ENCODE data around the gene PPIL1. TPM values are rescaled to one million over a fixed set of nuclear protein-coding genes. Genes with fewer than 3 reads are reported as not detected.

Gene PPIL1
- total RNA-seq, 2 experiments from 2014 or later: 34.5 to 35.6 TPM

GRCh38 chr6:36917541-36918193, 43.1 kb upstream of the PPIL1 start:
- POLR2A ChIA-PET: interaction anchor here (1.0 kb wide), 1 partner anchor 10 kb away, joined by 3 read pairs; no protein-coding TSS in a partner anchor
- no peak overlapping the region for H3K27ac Mint-ChIP-seq
- intact Hi-C loops (cut with micrococcal nuclease): no loop called here
- ATAC-seq (no peak), DNase-seq (no peak)
- CTCF ChIA-PET: interaction anchor here (1.2 kb wide), 1 partner anchor 100 kb away, joined by 3 read pairs; no protein-coding TSS in a partner anchor
- peaks cover 30% of the 10 kb centered on the region for H3K4me1 Mint-ChIP-seq (ENCODE audit: low read depth)
- no peak for TF ChIP-seq CTCF (IDR thresholded peaks at IDR 0.05)
- H3K36me3 Mint-ChIP-seq (ENCODE audit: low read depth): peaks cover 27% of the 10 kb centered on the region
- H3K4me3 Mint-ChIP-seq: no peak overlapping the region
- no peaks in the 10 kb centered on the region for H3K27me3 Mint-ChIP-seq
- no peaks in the 10 kb centered on the region for H3K9me3 Mint-ChIP-seq

DNA sequence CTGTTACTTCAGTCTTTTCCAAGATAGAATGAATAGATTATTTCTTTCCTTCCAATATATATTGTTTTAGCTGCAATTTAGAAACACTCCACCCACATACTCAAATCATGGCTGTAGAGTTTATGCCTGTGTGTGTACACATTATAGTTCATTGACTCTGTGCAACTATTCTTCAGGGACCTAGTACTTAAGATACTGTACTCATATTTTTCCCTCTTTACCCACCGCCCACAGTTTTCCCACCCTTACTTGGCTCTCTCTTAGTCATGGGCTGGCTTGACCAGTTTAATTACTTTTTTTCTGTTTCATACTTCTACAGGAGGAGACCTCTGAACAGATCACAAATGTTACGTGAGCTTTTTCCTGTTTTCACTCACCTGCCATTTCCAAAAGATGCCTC, 41.5 kb upstream of the PPIL1 start:
- Mint-ChIP-seq H3K36me3 (ENCODE audit: low read depth) (peaks cover 24% of the 10 kb centered on the region), H3K9me3 (no peaks in the 10 kb centered on the region)
- intact Hi-C loops (cut with micrococcal nuclease): no loop called here

DNA sequence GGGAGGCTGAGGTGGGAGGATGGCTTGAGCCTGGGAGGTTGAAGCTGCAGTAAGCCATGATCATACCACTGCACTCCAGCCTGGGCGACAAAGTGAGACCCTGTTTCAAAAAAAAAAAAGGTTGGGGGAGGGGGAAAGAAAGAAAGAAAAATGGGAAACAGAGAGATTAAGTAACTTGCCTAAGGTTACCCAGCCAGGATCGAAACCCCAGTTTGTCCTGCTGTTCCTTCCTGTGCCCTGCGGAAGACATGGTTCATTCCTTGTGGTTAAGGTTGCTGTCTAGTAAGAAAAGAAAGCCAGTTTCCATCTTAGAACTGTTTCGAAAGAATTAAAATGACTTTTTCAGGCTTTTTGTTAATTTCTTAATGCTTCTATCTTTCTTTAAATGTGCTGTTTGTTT, 41.0 kb upstream of the PPIL1 start:
- Mint-ChIP-seq H3K4me3 (no peak overlapping the region), H3K27ac (no peak overlapping the region), H3K27me3 (no peaks in the 10 kb centered on the region), H3K36me3 (ENCODE audit: low read depth) (peaks cover 21% of the 10 kb centered on the region), H3K9me3 (no peaks in the 10 kb centered on the region), H3K4me1 (ENCODE audit: low read depth) (peaks cover 42% of the 10 kb centered on the region)
- no peak for TF ChIP-seq CTCF (IDR thresholded peaks at IDR 0.05)
- DNase-seq (no peak), ATAC-seq (no peak)
- CTCF ChIA-PET: interaction anchor here (0.7 to 2.4 kb wide), 3 partner anchors 10 to 42 kb away, joined by 3 to 7 read pairs (median 6); partner anchors contain the start of genes C6orf89 and PPIL1
- intact Hi-C loops (cut with micrococcal nuclease): no loop called here
- POLR2A ChIA-PET: no interaction called here

More for the DNA sequence above, 41.5 kb upstream of the PPIL1 start:
- no peak for ATAC-seq
- ChIA-PET CTCF (interaction anchor here (0.7 to 1.3 kb wide), 2 partner anchors 10 to 30 kb away, joined by 3 to 6 read pairs; partner anchors contain the start of gene C6orf89), POLR2A (no interaction called here)
- DNase-seq: no peak
- no peak for TF ChIP-seq CTCF (IDR thresholded peaks at IDR 0.05)
- peaks cover 42% of the 10 kb centered on the region for H3K4me1 Mint-ChIP-seq (ENCODE audit: low read depth)
- H3K4me3 Mint-ChIP-seq: no peak overlapping the region
- no peaks in the 10 kb centered on the region for H3K27me3 Mint-ChIP-seq
- no peak overlapping the region for H3K27ac Mint-ChIP-seq

- no peaks in the 10 kb centered on the region for H3K9me3 Mint-ChIP-seq
- peak overlapping the region; percentile 68 for H3K27ac Mint-ChIP-seq
- peak; percentile 11 for TF ChIP-seq CTCF (IDR thresholded peaks at IDR 0.05)
- peaks cover 42% of the 10 kb centered on the region for H3K4me1 Mint-ChIP-seq (ENCODE audit: low read depth)
- ChIA-PET POLR2A (interaction anchor here (0.5 to 1.5 kb wide), 5 partner anchors 10 to 88 kb away, joined by 3 to 5 read pairs (median 4); partner anchors contain the start of gene PPIL1), CTCF (interaction anchor here (0.7 to 3.2 kb wide), 8 partner anchors 12 to 296 kb away, joined by 3 to 19 read pairs (median 4); partner anchors contain the start of genes C6orf89 and PPIL1)
- ATAC-seq (no peak), DNase-seq (peak; percentile 16)
- H3K36me3 Mint-ChIP-seq (ENCODE audit: low read depth): peaks cover 22% of the 10 kb centered on the region
- intact Hi-C loops (cut with micrococcal nuclease): no loop called here
- no peak overlapping the region for H3K4me3 Mint-ChIP-seq
- no peaks in the 10 kb centered on the region for H3K27me3 Mint-ChIP-seq
Observed at GRCh38 chr6:36914227-36914794, 39.7 kb upstream of the PPIL1 start.

All from activated CD8-positive, alpha-beta T cell treated with anti-CD3 and anti-CD28 coated beads for 36 hours (primary cell).